Fibroblast of lung (primary cell): ENCODE measurements around the gene PSMC3IP.

ENCODE experiments used
- EZH2 ChIP-seq: IDR thresholded peaks from 2 replicates; pipeline ENCODE4 v1.5.1; 2012; ENCODE audit warnings: low read length, control low read depth, mild to moderate bottlenecking; ENCODE audit errors: missing control alignments
- TF ChIP-seq, protein P1 (sequence below), 2 donors: IDR thresholded peaks in 1 of 2; conservative IDR thresholded peaks in 1 of 2; 1 replicate in 1 of 2; 2 replicates in 1 of 2; pipeline ENCODE4 v1.5.1; 2011 to 2012; ENCODE audit warnings: low read length in 2 of 2, control low read depth in 1 of 2, inconsistent platforms in 1 of 2, low read depth in 1 of 2, mild to moderate bottlenecking in 1 of 2

DNA sequence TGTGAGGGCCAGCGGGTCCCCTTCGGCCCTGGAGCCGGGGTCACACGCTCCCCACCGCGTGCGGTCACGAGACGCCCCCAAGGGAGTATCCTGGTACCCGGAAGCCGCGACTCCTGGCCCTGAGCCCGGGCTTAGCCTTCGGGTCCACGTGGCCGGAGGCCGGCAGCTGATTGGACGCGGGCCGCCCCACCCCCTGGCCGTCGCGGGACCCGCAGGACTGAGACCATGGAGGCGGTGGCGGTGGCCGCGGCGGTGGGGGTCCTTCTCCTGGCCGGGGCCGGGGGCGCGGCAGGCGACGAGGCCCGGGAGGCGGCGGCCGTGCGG is 41.5 kb downstream of the PSMC3IP start, which contains the start of gene NAGLU:
- TF ChIP-seq, protein P1, sequence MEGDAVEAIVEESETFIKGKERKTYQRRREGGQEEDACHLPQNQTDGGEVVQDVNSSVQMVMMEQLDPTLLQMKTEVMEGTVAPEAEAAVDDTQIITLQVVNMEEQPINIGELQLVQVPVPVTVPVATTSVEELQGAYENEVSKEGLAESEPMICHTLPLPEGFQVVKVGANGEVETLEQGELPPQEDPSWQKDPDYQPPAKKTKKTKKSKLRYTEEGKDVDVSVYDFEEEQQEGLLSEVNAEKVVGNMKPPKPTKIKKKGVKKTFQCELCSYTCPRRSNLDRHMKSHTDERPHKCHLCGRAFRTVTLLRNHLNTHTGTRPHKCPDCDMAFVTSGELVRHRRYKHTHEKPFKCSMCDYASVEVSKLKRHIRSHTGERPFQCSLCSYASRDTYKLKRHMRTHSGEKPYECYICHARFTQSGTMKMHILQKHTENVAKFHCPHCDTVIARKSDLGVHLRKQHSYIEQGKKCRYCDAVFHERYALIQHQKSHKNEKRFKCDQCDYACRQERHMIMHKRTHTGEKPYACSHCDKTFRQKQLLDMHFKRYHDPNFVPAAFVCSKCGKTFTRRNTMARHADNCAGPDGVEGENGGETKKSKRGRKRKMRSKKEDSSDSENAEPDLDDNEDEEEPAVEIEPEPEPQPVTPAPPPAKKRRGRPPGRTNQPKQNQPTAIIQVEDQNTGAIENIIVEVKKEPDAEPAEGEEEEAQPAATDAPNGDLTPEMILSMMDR (conservative IDR thresholded peaks at IDR 0.05 in 1 of 2, IDR thresholded peaks at IDR 0.05 in 1 of 2; ENCODE audit: low read depth in 1 of 2, low read length in 2 of 2), result no peak
- TF ChIP-seq EZH2, result no peak
